ENCODE measurements around the gene UNC5B.

UNC5B gene

GRCh38 chr10:71204746-71205145, 7.6 kb upstream of the UNC5B start:
- H3K9ac ChIP-seq (ENCODE audit: low read depth, low read length): no peak overlapping the region
- H3K9me3 ChIP-seq (ENCODE audit: insufficient read depth, low read length, severe bottlenecking): peaks cover 2% of the 10 kb centered on the region
- H3K79me2 ChIP-seq (ENCODE audit: insufficient read depth, low read length): no peaks in the 10 kb centered on the region
- no peak overlapping the region for H3K4me3 ChIP-seq (ENCODE audit: low read depth in 1 of 2, low read length in 2 of 2)
- peaks cover 1% of the 10 kb centered on the region; the same call in 1 of the 2 replicates for H4K20me1 ChIP-seq (ENCODE audit: insufficient read depth, low read length)
- H3K27ac ChIP-seq (ENCODE audit: low read length): no peak overlapping the region
- H3K36me3 ChIP-seq (ENCODE audit: insufficient read depth, low read length): no peaks in the 10 kb centered on the region
- H3K4me2 ChIP-seq (ENCODE audit: insufficient read depth, low read length): no peak overlapping the region
- ATAC-seq (ENCODE audit: insufficient read depth, low read depth) (no peak), DNase-seq (no peak)
- no peak overlapping the region for H2AFZ ChIP-seq (ENCODE audit: low read depth, low read length)
- H3K27me3 ChIP-seq (ENCODE audit: insufficient read depth, low read length, poor library complexity): peaks cover 30% of the 10 kb centered on the region
- no peak for TF ChIP-seq CTCF (IDR thresholded peaks at IDR 0.05; ENCODE audit: borderline replicate concordance, extremely low read depth, low read length, poor library complexity, severe bottlenecking)
- TF ChIP-seq EZH2 (IDR thresholded peaks at IDR 0.05; ENCODE audit: borderline replicate concordance, low read depth, low read length, severe bottlenecking): no peak
- H3K4me1 ChIP-seq (ENCODE audit: insufficient read depth, low read length): no peaks in the 10 kb centered on the region

- no peak overlapping the region for H2AFZ ChIP-seq (ENCODE audit: low read depth, low read length)
- peaks cover 37% of the 10 kb centered on the region for H3K27me3 ChIP-seq (ENCODE audit: insufficient read depth, low read length, poor library complexity)
- no peak for ATAC-seq (ENCODE audit: insufficient read depth, low read depth)
- TF ChIP-seq EZH2 (IDR thresholded peaks at IDR 0.05; ENCODE audit: borderline replicate concordance, low read depth, low read length, severe bottlenecking): no peak
- TF ChIP-seq CTCF (IDR thresholded peaks at IDR 0.05; ENCODE audit: borderline replicate concordance, extremely low read depth, low read length, poor library complexity, severe bottlenecking): no peak
- no peaks in the 10 kb centered on the region for H3K36me3 ChIP-seq (ENCODE audit: insufficient read depth, low read length)
- no peak overlapping the region for H3K9ac ChIP-seq (ENCODE audit: low read depth, low read length)
- no peak overlapping the region for H3K4me3 ChIP-seq (ENCODE audit: low read depth in 1 of 2, low read length in 2 of 2)
- no peak for DNase-seq
- H3K4me1 ChIP-seq (ENCODE audit: insufficient read depth, low read length): no peaks in the 10 kb centered on the region
- H3K9me3 ChIP-seq (ENCODE audit: insufficient read depth, low read length, severe bottlenecking): no peaks in the 10 kb centered on the region
- no peaks in the 10 kb centered on the region for H3K79me2 ChIP-seq (ENCODE audit: insufficient read depth, low read length)
- no peak overlapping the region for H3K4me2 ChIP-seq (ENCODE audit: insufficient read depth, low read length)
- no peak overlapping the region for H3K27ac ChIP-seq (ENCODE audit: low read length)
- peaks cover 7% of the 10 kb centered on the region; the same call in 1 of the 2 replicates for H4K20me1 ChIP-seq (ENCODE audit: insufficient read depth, low read length)
These were observed 6.9 kb upstream of the UNC5B start for GRCh38 chr10:71205468-71205867.

- no peaks in the 10 kb centered on the region for H3K36me3 ChIP-seq (ENCODE audit: insufficient read depth, low read length)
- H4K20me1 ChIP-seq (ENCODE audit: insufficient read depth, low read length): peaks cover 7% of the 10 kb centered on the region
- H3K4me3 ChIP-seq (ENCODE audit: low read depth in 1 of 2, low read length in 2 of 2): no peak overlapping the region
- peaks cover 2% of the 10 kb centered on the region; the same call in 1 of the 2 replicates for H3K4me1 ChIP-seq (ENCODE audit: insufficient read depth, low read length)
- H3K9ac ChIP-seq (ENCODE audit: low read depth, low read length): no peak overlapping the region
- no peaks in the 10 kb centered on the region for H3K79me2 ChIP-seq (ENCODE audit: insufficient read depth, low read length)
- no peak overlapping the region for H3K4me2 ChIP-seq (ENCODE audit: insufficient read depth, low read length)
- H2AFZ ChIP-seq (ENCODE audit: low read depth, low read length): no peak overlapping the region
- DNase-seq: no peak
- peaks cover 52% of the 10 kb centered on the region for H3K27me3 ChIP-seq (ENCODE audit: insufficient read depth, low read length, poor library complexity)
- H3K9me3 ChIP-seq (ENCODE audit: insufficient read depth, low read length, severe bottlenecking): no peaks in the 10 kb centered on the region
- TF ChIP-seq EZH2 (IDR thresholded peaks at IDR 0.05; ENCODE audit: borderline replicate concordance, low read depth, low read length, severe bottlenecking) (no peak), CTCF (IDR thresholded peaks at IDR 0.05; ENCODE audit: borderline replicate concordance, extremely low read depth, low read length, poor library complexity, severe bottlenecking) (no peak)
- ATAC-seq (ENCODE audit: insufficient read depth, low read depth): no peak
- no peak overlapping the region for H3K27ac ChIP-seq (ENCODE audit: low read length)
These were observed 5.5 kb upstream of the UNC5B start for GRCh38 chr10:71206911-71207310.

GRCh38 chr10:71207578-71207977, 4.8 kb upstream of the UNC5B start:
- peaks cover 57% of the 10 kb centered on the region for H3K27me3 ChIP-seq (ENCODE audit: insufficient read depth, low read length, poor library complexity)
- no peak for TF ChIP-seq EZH2 (IDR thresholded peaks at IDR 0.05; ENCODE audit: borderline replicate concordance, low read depth, low read length, severe bottlenecking)
- no peak for TF ChIP-seq CTCF (IDR thresholded peaks at IDR 0.05; ENCODE audit: borderline replicate concordance, extremely low read depth, low read length, poor library complexity, severe bottlenecking)

More at GRCh38 chr10:71207578-71207977, 4.8 kb upstream of the UNC5B start:
- H3K79me2 ChIP-seq (ENCODE audit: insufficient read depth, low read length): no peaks in the 10 kb centered on the region
- H3K4me2 ChIP-seq (ENCODE audit: insufficient read depth, low read length): no peak overlapping the region
- no peak overlapping the region for H3K4me3 ChIP-seq (ENCODE audit: low read depth in 1 of 2, low read length in 2 of 2)
- no peak for ATAC-seq (ENCODE audit: insufficient read depth, low read depth)
- no peak overlapping the region for H3K27ac ChIP-seq (ENCODE audit: low read length)
- DNase-seq: no peak
- peaks cover 7% of the 10 kb centered on the region for H3K4me1 ChIP-seq (ENCODE audit: insufficient read depth, low read length)
- no peaks in the 10 kb centered on the region for H3K9me3 ChIP-seq (ENCODE audit: insufficient read depth, low read length, severe bottlenecking)
- peaks cover 7% of the 10 kb centered on the region for H4K20me1 ChIP-seq (ENCODE audit: insufficient read depth, low read length)
- no peak overlapping the region for H2AFZ ChIP-seq (ENCODE audit: low read depth, low read length)
- H3K36me3 ChIP-seq (ENCODE audit: insufficient read depth, low read length): no peaks in the 10 kb centered on the region
- no peak overlapping the region for H3K9ac ChIP-seq (ENCODE audit: low read depth, low read length)
